HEK293T (cell line): Measurements from ENCODE around the gene IKBKE.

ENCODE experiments used
- FOXA1 ChIP-seq: fragments of 450-650 bp; IDR thresholded peaks from 2 replicates; pipeline ENCODE4 v1.6.1; 2016; ENCODE audit warnings: mild to moderate bottlenecking
- SUZ12 ChIP-seq: fragments of 450-650 bp; IDR thresholded peaks from 2 replicates; pipeline ENCODE4 v1.6.1; 2016; ENCODE audit warnings: mild to moderate bottlenecking
- TARDBP ChIP-seq: fragments of 450-650 bp; IDR thresholded peaks from 2 replicates; pipeline ENCODE4 v1.6.1; 2016
- TF ChIP-seq, protein P1 (sequence below): fragments of 450-650 bp; IDR thresholded peaks from 2 replicates; pipeline ENCODE4 v1.6.1; 2016

DNA sequence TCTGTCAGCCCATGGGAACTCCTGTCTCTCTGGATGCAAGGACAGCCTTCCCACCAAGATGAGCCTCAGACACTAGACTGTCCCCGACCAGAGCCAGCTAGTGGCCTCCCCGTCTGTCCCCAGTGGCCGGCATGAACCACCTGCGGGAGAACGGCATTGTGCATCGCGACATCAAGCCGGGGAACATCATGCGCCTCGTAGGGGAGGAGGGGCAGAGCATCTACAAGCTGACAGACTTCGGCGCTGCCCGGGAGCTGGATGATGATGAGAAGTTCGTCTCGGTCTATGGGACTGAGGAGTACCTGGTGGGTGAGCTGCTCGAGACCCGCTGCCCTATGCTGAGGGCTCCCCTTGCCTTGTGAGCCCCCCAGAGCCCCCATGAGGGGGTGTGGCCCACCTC lies 5.8 kb downstream of the IKBKE start:
- TF ChIP-seq, protein P1, sequence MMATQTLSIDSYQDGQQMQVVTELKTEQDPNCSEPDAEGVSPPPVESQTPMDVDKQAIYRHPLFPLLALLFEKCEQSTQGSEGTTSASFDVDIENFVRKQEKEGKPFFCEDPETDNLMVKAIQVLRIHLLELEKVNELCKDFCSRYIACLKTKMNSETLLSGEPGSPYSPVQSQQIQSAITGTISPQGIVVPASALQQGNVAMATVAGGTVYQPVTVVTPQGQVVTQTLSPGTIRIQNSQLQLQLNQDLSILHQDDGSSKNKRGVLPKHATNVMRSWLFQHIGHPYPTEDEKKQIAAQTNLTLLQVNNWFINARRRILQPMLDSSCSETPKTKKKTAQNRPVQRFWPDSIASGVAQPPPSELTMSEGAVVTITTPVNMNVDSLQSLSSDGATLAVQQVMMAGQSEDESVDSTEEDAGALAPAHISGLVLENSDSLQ: no peak
- no peak for TF ChIP-seq TARDBP
- no peak for TF ChIP-seq SUZ12
- no peak for TF ChIP-seq FOXA1
